Nephron progenitor cell (in vitro differentiated cells): ENCODE results near the gene TENT5A.

Source experiments
- DNase-seq: peaks from one replicate; pipeline ENCODE4 v3.0.0; 2021
- H3K27ac Mint-ChIP-seq: 2 replicates; pipeline ENCODE4 v1.8.0; 2021; ENCODE audit warnings: mild to moderate bottlenecking, moderate library complexity, mixed read lengths
- H3K27me3 Mint-ChIP-seq: 2 replicates; pipeline ENCODE4 v1.8.0; 2021; ENCODE audit warnings: mild to moderate bottlenecking, low read depth, mixed read lengths; ENCODE audit not compliant: poor library complexity
- H3K36me3 Mint-ChIP-seq: 2 replicates; pipeline ENCODE4 v1.8.0; 2021; ENCODE audit warnings: low read depth, mixed read lengths
- H3K4me1 Mint-ChIP-seq: 2 replicates; pipeline ENCODE4 v1.8.0; 2021; ENCODE audit warnings: mixed read lengths
- H3K4me3 Mint-ChIP-seq: 2 replicates; pipeline ENCODE4 v1.8.0; 2021; ENCODE audit warnings: mild to moderate bottlenecking, moderate library complexity, mixed read lengths
- H3K9me3 Mint-ChIP-seq: 2 replicates; pipeline ENCODE4 v1.8.0; 2021; ENCODE audit warnings: mild to moderate bottlenecking, moderate library complexity, mixed read lengths
- CTCF ChIP-seq: fragments of 200-600 bp; sonication (generic); IDR thresholded peaks from 2 replicates; pipeline ENCODE4 v1.5.0; 2021; ENCODE audit warnings: antibody characterized with exemption

The TENT5A gene

DNA sequence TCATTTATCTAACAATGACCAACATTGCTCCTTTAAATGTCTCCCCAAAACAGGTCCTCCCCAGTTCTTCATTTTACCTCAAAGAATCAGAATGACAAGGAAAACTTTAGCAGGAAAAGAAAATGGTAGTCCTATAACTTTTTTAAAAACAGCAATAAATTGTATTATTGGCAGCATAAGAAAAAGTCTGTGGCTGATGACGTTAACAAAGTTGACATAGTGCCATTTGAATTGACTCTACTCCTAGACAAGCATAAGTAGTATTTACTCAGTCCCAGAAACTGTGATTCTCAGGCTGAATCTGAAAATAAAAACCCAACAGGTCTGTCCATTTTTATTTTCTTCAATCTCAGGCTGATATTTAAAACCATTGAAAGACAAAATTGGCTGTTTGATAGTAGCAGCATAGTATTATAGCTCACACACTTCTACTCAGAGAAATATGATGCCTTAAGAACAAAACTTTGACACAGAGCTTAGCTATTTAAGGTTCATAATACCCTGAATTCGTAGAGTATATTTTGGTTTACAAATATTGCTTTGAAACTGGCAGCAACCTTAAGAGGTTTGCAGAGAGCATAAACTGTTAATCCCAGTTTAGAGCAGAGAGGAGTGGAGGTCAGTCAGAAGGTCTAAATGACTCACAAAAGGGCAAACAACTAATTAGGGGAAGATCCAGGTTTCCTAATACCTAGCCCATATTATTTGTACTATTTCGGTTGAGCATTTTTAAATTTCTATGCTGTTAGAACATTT is 35.0 kb upstream of the TENT5A start:
- peaks cover 3% of the 10 kb centered on the region for H3K27me3 Mint-ChIP-seq
- no peaks in the 10 kb centered on the region for H3K36me3 Mint-ChIP-seq
- TF ChIP-seq CTCF, result no peak
- no peak overlapping the region for H3K27ac Mint-ChIP-seq
- H3K9me3 Mint-ChIP-seq, result no peaks in the 10 kb centered on the region
- no peak for DNase-seq
- no peaks in the 10 kb centered on the region for H3K4me1 Mint-ChIP-seq
- H3K4me3 Mint-ChIP-seq, result no peak overlapping the region

- TF ChIP-seq CTCF, result no peak
- H3K27ac Mint-ChIP-seq, result no peak overlapping the region
- DNase-seq, result no peak
Observed at GRCh38 chr6:81786150-81786549, 33.7 kb upstream of the TENT5A start.

GRCh38 chr6:81785377-81785776 is 32.9 kb upstream of the TENT5A start:
- Mint-ChIP-seq H3K9me3 (no peaks in the 10 kb centered on the region), H3K36me3 (no peaks in the 10 kb centered on the region), H3K27me3 (peaks cover 3% of the 10 kb centered on the region), H3K27ac (no peak overlapping the region), H3K4me3 (no peak overlapping the region), H3K4me1 (no peaks in the 10 kb centered on the region)
- TF ChIP-seq CTCF, result no peak
- no peak for DNase-seq

More at GRCh38 chr6:81786150-81786549, 33.7 kb upstream of the TENT5A start:
- Mint-ChIP-seq H3K4me3 (no peak overlapping the region), H3K4me1 (no peaks in the 10 kb centered on the region), H3K36me3 (no peaks in the 10 kb centered on the region), H3K27me3 (peaks cover 3% of the 10 kb centered on the region), H3K9me3 (no peaks in the 10 kb centered on the region)

DNA sequence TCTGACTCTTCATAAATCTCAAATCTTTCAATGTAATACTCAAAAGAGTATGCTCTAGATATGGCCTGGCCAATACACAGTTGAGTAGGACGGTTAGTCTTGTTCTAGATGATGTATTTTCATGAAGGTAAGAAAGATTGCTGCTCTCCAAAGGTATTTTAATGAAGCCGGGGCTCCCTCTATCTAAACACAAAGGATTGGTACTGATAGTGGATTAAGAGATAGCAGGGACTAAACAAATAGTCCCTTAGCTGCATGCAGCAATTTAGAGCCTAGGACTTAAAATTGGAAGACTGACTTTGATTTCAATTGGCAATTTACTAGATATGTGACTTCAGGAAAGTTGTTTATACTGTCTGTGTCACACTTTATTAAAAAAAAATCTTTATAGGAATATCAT is 31.4 kb upstream of the TENT5A start:
- H3K36me3 Mint-ChIP-seq, result no peaks in the 10 kb centered on the region
- no peak overlapping the region for H3K27ac Mint-ChIP-seq
- no peaks in the 10 kb centered on the region for H3K9me3 Mint-ChIP-seq

GRCh38 chr6:81781624-81782023 is 29.1 kb upstream of the TENT5A start:
- DNase-seq, result no peak
- no peak overlapping the region for H3K4me3 Mint-ChIP-seq
- H3K27ac Mint-ChIP-seq, result no peak overlapping the region
- no peaks in the 10 kb centered on the region for H3K36me3 Mint-ChIP-seq
- no peaks in the 10 kb centered on the region for H3K4me1 Mint-ChIP-seq
- peaks cover 6% of the 10 kb centered on the region for H3K27me3 Mint-ChIP-seq
- no peak for TF ChIP-seq CTCF
- no peaks in the 10 kb centered on the region for H3K9me3 Mint-ChIP-seq

More for the DNA sequence above, 31.4 kb upstream of the TENT5A start:
- no peak for DNase-seq
- Mint-ChIP-seq H3K4me3 (no peak overlapping the region), H3K4me1 (no peaks in the 10 kb centered on the region), H3K27me3 (peaks cover 3% of the 10 kb centered on the region)
- no peak for TF ChIP-seq CTCF
